Measurements from ENCODE around the gene KRTAP19-5. TPM values are rescaled to one million over a fixed set of nuclear protein-coding genes. Genes with fewer than 3 reads are reported as not detected.

KRTAP19-5 gene
- not detected in 5 replicates for total RNA-seq (2022; extraction: Qiagen RNA extraction)

GRCh38 chr21:30502041-30502440 is at the start of gene KRTAP19-5:
Gene KRTAP19-5, minus strand, starts transcription at chr21:30502141. Its CDS starts 51 bp downstream, at chr21:30502090.

GRCh38 chr21:30541764-30542163 is 39.8 kb upstream of the KRTAP19-5 start, which contains the start of gene KRTAP19-6:
Gene KRTAP19-6, minus strand, starts transcription at chr21:30541864. Its CDS starts 31 bp downstream, at chr21:30541833.

GRCh38 chr21:30497065-30497464 is 4.9 kb downstream of the KRTAP19-5 start, which contains the start of gene KRTAP19-4:
Gene KRTAP19-4, minus strand, starts transcription at chr21:30497165. Its CDS starts 55 bp downstream, at chr21:30497110.

DNA sequence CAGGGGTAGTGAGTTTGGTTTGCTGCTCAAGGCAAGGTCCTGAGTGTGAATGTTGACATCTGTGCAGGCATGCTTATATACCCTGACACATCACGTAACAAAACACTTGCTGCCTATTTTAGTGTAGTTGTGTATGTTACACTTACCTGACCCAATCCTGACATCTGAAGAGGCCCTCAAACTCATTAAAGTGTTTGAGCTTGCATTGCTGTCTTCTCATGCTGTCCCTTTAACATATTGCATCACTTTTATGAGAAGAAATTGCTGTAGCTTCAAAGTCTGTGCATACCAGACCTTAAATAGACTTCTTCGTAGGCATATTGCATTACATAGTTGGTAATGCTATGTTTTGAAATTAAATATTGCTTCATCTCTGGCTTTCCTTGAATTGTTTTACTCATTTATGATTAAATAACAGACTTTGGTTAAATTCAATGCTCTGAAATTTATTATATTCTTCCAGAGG is 9.9 kb downstream of the KRTAP19-5 start, which contains the start of gene KRTAP19-3:
TSS of gene KRTAP19-3 (minus strand) at position 51 of the 466 bp plus-strand sequence. CDS start 56 bp downstream, outside the sequence.

GRCh38 chr21:30487336-30487735 is 14.6 kb downstream of the KRTAP19-5 start, which contains the start of gene KRTAP19-2:
Gene KRTAP19-2, minus strand, starts transcription at chr21:30487436. Its CDS starts 88 bp downstream, at chr21:30487348.

DNA sequence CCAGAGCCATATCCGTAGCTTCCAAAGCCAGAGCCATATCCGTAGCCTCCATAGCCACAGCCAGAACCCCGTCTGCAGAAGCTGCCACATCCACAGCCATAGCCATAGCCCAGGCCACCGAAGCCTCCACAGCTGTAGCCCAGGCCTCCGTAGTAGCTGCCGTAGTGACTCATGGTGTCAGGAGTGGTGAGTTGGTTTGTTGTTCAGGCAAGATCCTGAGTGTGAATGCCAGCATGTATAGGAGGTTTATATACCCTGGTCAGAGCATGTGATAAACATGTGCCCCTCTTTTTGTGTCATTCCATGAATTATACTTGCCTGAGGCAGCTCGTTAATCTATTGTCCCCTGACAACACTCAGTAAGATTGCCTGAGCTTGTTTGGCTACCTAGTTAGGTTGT is 21.8 kb downstream of the KRTAP19-5 start, which contains the start of gene KRTAP19-1:
TSS of gene KRTAP19-1 (minus strand) at position 223 of the 400 bp plus-strand sequence. CDS start at position 173, 50 bp downstream.

Other genes starting within 250 kb of the KRTAP19-5 start
- not detected in 5 replicates for gene KRTAP24-1, start 219.2 kb downstream of the KRTAP19-5 start, total RNA-seq (2022; extraction: Qiagen RNA extraction)
- gene KRTAP25-1, start 212.6 kb downstream of the KRTAP19-5 start, total RNA-seq (2022; extraction: Qiagen RNA extraction): not detected in 5 replicates
- gene KRTAP26-1, start 181.8 kb downstream of the KRTAP19-5 start, total RNA-seq (2022; extraction: Qiagen RNA extraction): not detected in 5 replicates
- gene KRTAP27-1, start 164.4 kb downstream of the KRTAP19-5 start, total RNA-seq (2022; extraction: Qiagen RNA extraction): not detected in 5 replicates
- not detected in 5 replicates for gene KRTAP23-1, start 153.5 kb downstream of the KRTAP19-5 start, total RNA-seq (2022; extraction: Qiagen RNA extraction)
- not detected in 5 replicates for gene KRTAP13-2, start 129.9 kb downstream of the KRTAP19-5 start, total RNA-seq (2022; extraction: Qiagen RNA extraction)
- gene KRTAP13-1, start 106.1 kb downstream of the KRTAP19-5 start, total RNA-seq (2022; extraction: Qiagen RNA extraction): not detected in 5 replicates
- gene KRTAP13-3, start 76.2 kb downstream of the KRTAP19-5 start, total RNA-seq (2022; extraction: Qiagen RNA extraction): not detected in 5 replicates
- gene KRTAP13-4, start 71.9 kb downstream of the KRTAP19-5 start, total RNA-seq (2022; extraction: Qiagen RNA extraction): not detected in 5 replicates
- gene KRTAP15-1, start 61.9 kb downstream of the KRTAP19-5 start, total RNA-seq (2022; extraction: Qiagen RNA extraction): not detected in 5 replicates
- gene KRTAP19-1, start 21.8 kb downstream of the KRTAP19-5 start, total RNA-seq (2022; extraction: Qiagen RNA extraction): not detected in 5 replicates
- not detected in 5 replicates for gene KRTAP19-2, start 14.7 kb downstream of the KRTAP19-5 start, total RNA-seq (2022; extraction: Qiagen RNA extraction)
- gene KRTAP19-3, start 10.1 kb downstream of the KRTAP19-5 start, total RNA-seq (2022; extraction: Qiagen RNA extraction): not detected in 5 replicates
- not detected in 5 replicates for gene KRTAP19-4, start 5.0 kb downstream of the KRTAP19-5 start, total RNA-seq (2022; extraction: Qiagen RNA extraction)
- not detected in 5 replicates for gene KRTAP19-6, start 39.7 kb upstream of the KRTAP19-5 start, total RNA-seq (2022; extraction: Qiagen RNA extraction)
- gene KRTAP19-7, start 59.2 kb upstream of the KRTAP19-5 start, total RNA-seq (2022; extraction: Qiagen RNA extraction): not detected in 5 replicates
- not detected in 5 replicates for gene KRTAP22-2, start 88.3 kb upstream of the KRTAP19-5 start, total RNA-seq (2022; extraction: Qiagen RNA extraction)
- gene KRTAP6-3, start 90.3 kb upstream of the KRTAP19-5 start, total RNA-seq (2022; extraction: Qiagen RNA extraction): not detected in 5 replicates
- not detected in 5 replicates for gene KRTAP6-2, start 96.8 kb upstream of the KRTAP19-5 start, total RNA-seq (2022; extraction: Qiagen RNA extraction)
- gene KRTAP22-1, start 98.9 kb upstream of the KRTAP19-5 start, total RNA-seq (2022; extraction: Qiagen RNA extraction): not detected in 5 replicates
- not detected in 5 replicates for gene KRTAP6-1, start 111.8 kb upstream of the KRTAP19-5 start, total RNA-seq (2022; extraction: Qiagen RNA extraction)
- not detected in 5 replicates for gene KRTAP20-1, start 114.3 kb upstream of the KRTAP19-5 start, total RNA-seq (2022; extraction: Qiagen RNA extraction)
- gene KRTAP20-4, start 118.5 kb upstream of the KRTAP19-5 start, total RNA-seq (2022; extraction: Qiagen RNA extraction): not detected in 5 replicates
- gene KRTAP20-2, start 133.1 kb upstream of the KRTAP19-5 start, total RNA-seq (2022; extraction: Qiagen RNA extraction): not detected in 5 replicates
- gene KRTAP20-3, start 140.7 kb upstream of the KRTAP19-5 start, total RNA-seq (2022; extraction: Qiagen RNA extraction): not detected in 5 replicates
- gene KRTAP21-3, start 216.6 kb upstream of the KRTAP19-5 start, total RNA-seq (2022; extraction: Qiagen RNA extraction): not detected in 5 replicates
- not detected in 5 replicates for gene KRTAP21-2, start 245.1 kb upstream of the KRTAP19-5 start, total RNA-seq (2022; extraction: Qiagen RNA extraction)